ENCODE results near the gene TMC7. TPM values are rescaled to one million over a fixed set of nuclear protein-coding genes. Genes with fewer than 3 reads are reported as not detected.

The TMC7 gene
- total RNA-seq, 2 experiments from 2014 or later: not detected

GRCh38 chr16:19073863-19074262 lies 90.1 kb downstream of the TMC7 start:
- ChIA-PET CTCF (interaction anchor here (0.9 kb wide), 1 partner anchor 13 kb away, joined by 3 read pairs; no protein-coding TSS in a partner anchor), POLR2A (no interaction called here)
- Mint-ChIP-seq H3K27ac (no peak overlapping the region), H3K9me3 (no peaks in the 10 kb centered on the region), H3K27me3 (no peaks in the 10 kb centered on the region), H3K4me3 (no peak overlapping the region), H3K36me3 (ENCODE audit: low read depth) (peaks cover 22% of the 10 kb centered on the region), H3K4me1 (ENCODE audit: low read depth) (peaks cover 1% of the 10 kb centered on the region)
- DNase-seq: no peak
- ATAC-seq: no peak
- TF ChIP-seq, protein P1, sequence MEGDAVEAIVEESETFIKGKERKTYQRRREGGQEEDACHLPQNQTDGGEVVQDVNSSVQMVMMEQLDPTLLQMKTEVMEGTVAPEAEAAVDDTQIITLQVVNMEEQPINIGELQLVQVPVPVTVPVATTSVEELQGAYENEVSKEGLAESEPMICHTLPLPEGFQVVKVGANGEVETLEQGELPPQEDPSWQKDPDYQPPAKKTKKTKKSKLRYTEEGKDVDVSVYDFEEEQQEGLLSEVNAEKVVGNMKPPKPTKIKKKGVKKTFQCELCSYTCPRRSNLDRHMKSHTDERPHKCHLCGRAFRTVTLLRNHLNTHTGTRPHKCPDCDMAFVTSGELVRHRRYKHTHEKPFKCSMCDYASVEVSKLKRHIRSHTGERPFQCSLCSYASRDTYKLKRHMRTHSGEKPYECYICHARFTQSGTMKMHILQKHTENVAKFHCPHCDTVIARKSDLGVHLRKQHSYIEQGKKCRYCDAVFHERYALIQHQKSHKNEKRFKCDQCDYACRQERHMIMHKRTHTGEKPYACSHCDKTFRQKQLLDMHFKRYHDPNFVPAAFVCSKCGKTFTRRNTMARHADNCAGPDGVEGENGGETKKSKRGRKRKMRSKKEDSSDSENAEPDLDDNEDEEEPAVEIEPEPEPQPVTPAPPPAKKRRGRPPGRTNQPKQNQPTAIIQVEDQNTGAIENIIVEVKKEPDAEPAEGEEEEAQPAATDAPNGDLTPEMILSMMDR (IDR thresholded peaks at IDR 0.05): no peak
- intact Hi-C loops (cut with micrococcal nuclease): no loop called here

DNA sequence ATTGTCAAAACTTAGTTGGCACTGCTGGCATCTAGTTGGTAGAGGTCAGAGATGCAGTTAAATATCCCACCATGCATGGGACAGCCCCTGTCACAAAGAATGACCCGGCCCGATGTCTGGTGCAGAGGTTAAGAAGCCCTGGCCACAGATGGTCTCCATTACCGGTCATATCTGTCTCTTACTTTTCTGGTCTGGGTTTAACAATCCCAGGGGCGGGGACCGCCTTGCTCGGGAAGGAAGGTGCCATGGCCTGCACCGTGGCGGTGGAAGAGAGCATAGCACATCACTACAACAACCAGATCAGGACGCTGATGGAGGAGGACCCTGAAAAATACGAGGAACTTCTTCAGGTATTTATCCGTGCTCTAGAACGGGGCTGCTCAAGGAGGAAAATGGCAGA lies 91.8 kb downstream of the TMC7 start:
- Mint-ChIP-seq H3K27ac (no peak overlapping the region), H3K9me3 (no peaks in the 10 kb centered on the region), H3K4me3 (no peak overlapping the region), H3K27me3 (no peaks in the 10 kb centered on the region), H3K4me1 (ENCODE audit: low read depth) (no peaks in the 10 kb centered on the region), H3K36me3 (ENCODE audit: low read depth) (peaks cover 33% of the 10 kb centered on the region)
- DNase-seq (no peak), ATAC-seq (no peak)
- ChIA-PET CTCF (interaction anchor here (1.2 to 2.7 kb wide), 2 partner anchors 10 to 19 kb away, joined by 3 to 13 read pairs; no protein-coding TSS in a partner anchor), POLR2A (no interaction called here)
- TF ChIP-seq, protein P1 (IDR thresholded peaks at IDR 0.05): no peak
- intact Hi-C loops (cut with micrococcal nuclease): no loop called here

GRCh38 chr16:19077879-19078278 lies 94.1 kb downstream of the TMC7 start:
- no peak for DNase-seq
- CTCF ChIA-PET: interaction anchor here (2.7 kb wide), 1 partner anchor 8 kb away, joined by 13 read pairs; no protein-coding TSS in a partner anchor
- Mint-ChIP-seq H3K27me3 (no peaks in the 10 kb centered on the region), H3K9me3 (peaks cover 1% of the 10 kb centered on the region), H3K4me1 (ENCODE audit: low read depth) (no peaks in the 10 kb centered on the region), H3K4me3 (no peak overlapping the region), H3K36me3 (ENCODE audit: low read depth) (peaks cover 41% of the 10 kb centered on the region), H3K27ac (no peak overlapping the region)
- intact Hi-C loops (cut with micrococcal nuclease): no loop called here
- TF ChIP-seq, protein P1 (IDR thresholded peaks at IDR 0.05): no peak
- no peak for ATAC-seq
- POLR2A ChIA-PET: no interaction called here

- ChIA-PET POLR2A (interaction anchor here (1.4 kb wide), 1 partner anchor 12 kb away, joined by 3 read pairs; no protein-coding TSS in a partner anchor), CTCF (interaction anchor here (1.1 to 4.9 kb wide), 3 partner anchors 11 to 94 kb away, joined by 3 to 53 read pairs (median 20); no protein-coding TSS in a partner anchor)
- peaks cover 4% of the 10 kb centered on the region for H3K27me3 Mint-ChIP-seq
- no peak for DNase-seq
- peaks cover 27% of the 10 kb centered on the region for H3K36me3 Mint-ChIP-seq (ENCODE audit: low read depth)
- no peak for ATAC-seq
- TF ChIP-seq, protein P1 (IDR thresholded peaks at IDR 0.05): no peak
- H3K9me3 Mint-ChIP-seq: peaks cover 1% of the 10 kb centered on the region
- H3K4me1 Mint-ChIP-seq (ENCODE audit: low read depth): peaks cover 6% of the 10 kb centered on the region
- intact Hi-C loops (cut with micrococcal nuclease): loop anchor here (10.0 kb wide), 1 partner anchor 81 kb away; the partner anchor contains the start of gene SYT17
- no peak overlapping the region for H3K27ac Mint-ChIP-seq
- no peak overlapping the region for H3K4me3 Mint-ChIP-seq
These were observed 99.9 kb downstream of the TMC7 start for GRCh38 chr16:19083670-19084069.

DNA sequence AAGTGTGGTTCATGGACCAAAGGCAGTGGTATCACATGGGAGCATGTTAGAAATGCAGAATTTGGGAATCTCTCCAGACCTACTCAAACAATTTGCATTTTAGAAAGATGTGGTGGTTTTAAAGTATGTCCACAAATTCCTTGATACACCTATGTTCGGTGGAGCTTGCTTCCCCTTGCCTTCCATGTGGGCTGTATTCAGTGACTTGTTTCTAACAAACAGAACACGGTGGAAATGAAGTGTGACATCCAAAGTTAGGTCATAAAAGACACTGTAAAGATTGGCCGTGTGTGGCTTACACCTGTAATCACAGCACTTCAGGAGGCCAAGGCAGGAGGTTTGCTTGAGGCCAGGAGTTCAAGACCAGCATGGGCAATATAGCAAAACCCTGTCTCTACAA lies 100.4 kb downstream of the TMC7 start:
- DNase-seq (no peak), ATAC-seq (no peak)
- CTCF ChIA-PET: interaction anchor here (1.1 to 4.9 kb wide), 6 partner anchors 11 to 419 kb away, joined by 3 to 53 read pairs (median 16); no protein-coding TSS in a partner anchor
- Mint-ChIP-seq H3K36me3 (ENCODE audit: low read depth) (peaks cover 23% of the 10 kb centered on the region), H3K4me1 (ENCODE audit: low read depth) (peaks cover 6% of the 10 kb centered on the region), H3K27me3 (peaks cover 4% of the 10 kb centered on the region), H3K27ac (no peak overlapping the region), H3K4me3 (no peak overlapping the region), H3K9me3 (peaks cover 1% of the 10 kb centered on the region)
- POLR2A ChIA-PET: no interaction called here
- intact Hi-C loops (cut with micrococcal nuclease): loop anchor here (10.0 kb wide), 1 partner anchor 81 kb away; the partner anchor contains the start of gene SYT17
- TF ChIP-seq, protein P1 (IDR thresholded peaks at IDR 0.05): no peak

Data from activated CD8-positive, alpha-beta T cell treated with anti-CD3 and anti-CD28 coated beads for 36 hours (primary cell).